ENCODE data around the gene FCHSD2.

FCHSD2 gene

GRCh38 chr11:72818971-72819370 is 323.1 kb downstream of the FCHSD2 start:
- no peak overlapping the region for H3K4me3 Mint-ChIP-seq
- no peak for TF ChIP-seq CTCF (IDR thresholded peaks at IDR 0.05)

GRCh38 chr11:72817966-72818365 is 324.2 kb downstream of the FCHSD2 start:
- Mint-ChIP-seq H3K27me3 (ENCODE audit: low read depth, poor library complexity) (peaks cover 17% of the 10 kb centered on the region), H3K9me3 (no peaks in the 10 kb centered on the region), H3K4me3 (no peak overlapping the region), H3K36me3 (ENCODE audit: low read depth) (peaks cover 14% of the 10 kb centered on the region), H3K27ac (no peak overlapping the region), H3K4me1 (peaks cover 38% of the 10 kb centered on the region)
- TF ChIP-seq CTCF (IDR thresholded peaks at IDR 0.05), result no peak
- DNase-seq, result no peak

More at GRCh38 chr11:72818971-72819370, 323.1 kb downstream of the FCHSD2 start:
- Mint-ChIP-seq H3K4me1 (peaks cover 28% of the 10 kb centered on the region), H3K27ac (no peak overlapping the region), H3K9me3 (no peaks in the 10 kb centered on the region), H3K36me3 (ENCODE audit: low read depth) (peaks cover 14% of the 10 kb centered on the region), H3K27me3 (ENCODE audit: low read depth, poor library complexity) (peaks cover 16% of the 10 kb centered on the region)
- no peak for DNase-seq

GRCh38 chr11:72816404-72816990 is 325.6 kb downstream of the FCHSD2 start:
- H3K4me1 Mint-ChIP-seq, result peaks cover 48% of the 10 kb centered on the region
- H3K27me3 Mint-ChIP-seq (ENCODE audit: low read depth, poor library complexity), result peaks cover 20% of the 10 kb centered on the region
- H3K9me3 Mint-ChIP-seq, result no peaks in the 10 kb centered on the region
- no peak for DNase-seq
- TF ChIP-seq CTCF (IDR thresholded peaks at IDR 0.05), result no peak
- no peak overlapping the region for H3K4me3 Mint-ChIP-seq
- peaks cover 14% of the 10 kb centered on the region for H3K36me3 Mint-ChIP-seq (ENCODE audit: low read depth)
- H3K27ac Mint-ChIP-seq, result no peak overlapping the region

- peak overlapping the region; percentile 97 for H3K27ac Mint-ChIP-seq
Observed at GRCh38 chr11:72815110-72815618, 327.0 kb downstream of the FCHSD2 start.

GRCh38 chr11:72814286-72815109 is 327.6 kb downstream of the FCHSD2 start, which contains the start of gene ATG16L2:
Gene ATG16L2, plus strand, starts transcription at chr11:72814411. Its CDS starts 35 bp downstream, at chr11:72814446.
- Mint-ChIP-seq H3K4me3 (peak within 1 kb of the TSS; percentile 95), H3K27me3 (ENCODE audit: low read depth, poor library complexity) (peaks cover 16% of the 10 kb centered on the region), H3K36me3 (ENCODE audit: low read depth) (peaks cover 20% of the 10 kb centered on the region), H3K4me1 (peaks cover 40% of the 10 kb centered on the region), H3K27ac (peak within 1 kb of the TSS; percentile 97), H3K9me3 (no peaks in the 10 kb centered on the region)
- TF ChIP-seq CTCF (IDR thresholded peaks at IDR 0.05), result no peak
- DNase-seq, result peak; percentile 91

More at GRCh38 chr11:72815110-72815618, 327.0 kb downstream of the FCHSD2 start:
- H3K4me1 Mint-ChIP-seq, result peaks cover 43% of the 10 kb centered on the region
- peak overlapping the region; percentile 95 for H3K4me3 Mint-ChIP-seq
- no peak for TF ChIP-seq CTCF (IDR thresholded peaks at IDR 0.05)
- no peak for DNase-seq
- peaks cover 16% of the 10 kb centered on the region for H3K27me3 Mint-ChIP-seq (ENCODE audit: low read depth, poor library complexity)
- H3K9me3 Mint-ChIP-seq, result no peaks in the 10 kb centered on the region
- H3K36me3 Mint-ChIP-seq (ENCODE audit: low read depth), result peaks cover 20% of the 10 kb centered on the region

All from nephron progenitor cell (in vitro differentiated cells).